ENCODE measurements around the gene IQGAP1. TPM values are rescaled to one million over a fixed set of nuclear protein-coding genes. Genes with fewer than 3 reads are reported as not detected.
A peak's percentile ranks its signal among the peaks of the same experiment; 100 is the strongest.

Gene IQGAP1
- total and polyA plus RNA-seq, 7 donors = 31.1 to 72.2 (median 44.1) TPM

DNA sequence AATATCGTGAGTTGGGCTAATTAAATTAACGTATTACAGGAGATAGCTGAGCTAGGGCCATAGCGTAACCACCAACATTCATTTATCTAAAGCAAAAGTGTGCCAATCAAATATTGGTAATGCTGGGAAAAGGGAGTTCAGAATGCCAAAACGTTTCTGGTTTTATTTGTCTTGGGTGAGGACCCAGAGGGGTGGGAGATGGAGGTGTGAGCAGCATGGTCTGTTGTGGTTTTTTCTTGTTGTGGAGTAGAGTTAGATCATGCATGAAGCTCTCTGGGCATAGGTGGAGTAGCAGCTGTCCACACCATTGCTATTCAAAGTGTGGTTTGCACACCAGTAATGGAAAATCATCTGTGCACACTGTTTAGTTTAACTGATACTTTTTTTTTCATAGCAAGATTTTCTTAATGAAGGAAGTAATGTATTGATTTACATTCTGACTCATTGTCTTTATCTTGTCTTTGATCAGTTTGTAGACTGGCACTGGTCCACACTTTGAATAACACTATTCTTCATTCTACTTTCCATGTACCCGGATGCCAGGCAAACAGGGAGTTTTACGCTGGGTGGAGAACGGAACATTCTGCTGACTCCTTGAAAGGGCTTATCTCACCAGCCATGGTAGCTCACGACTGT, 90.9 kb downstream of the IQGAP1 start:
- DNase-seq = no peak
- no peaks in the 10 kb centered on the region for H3K27me3 ChIP-seq (ENCODE audit: insufficient read depth in 3 of 3, low read length in 2 of 3)
- H3K4me1 ChIP-seq = no peaks in the 10 kb centered on the region
- TF ChIP-seq, protein P1, sequence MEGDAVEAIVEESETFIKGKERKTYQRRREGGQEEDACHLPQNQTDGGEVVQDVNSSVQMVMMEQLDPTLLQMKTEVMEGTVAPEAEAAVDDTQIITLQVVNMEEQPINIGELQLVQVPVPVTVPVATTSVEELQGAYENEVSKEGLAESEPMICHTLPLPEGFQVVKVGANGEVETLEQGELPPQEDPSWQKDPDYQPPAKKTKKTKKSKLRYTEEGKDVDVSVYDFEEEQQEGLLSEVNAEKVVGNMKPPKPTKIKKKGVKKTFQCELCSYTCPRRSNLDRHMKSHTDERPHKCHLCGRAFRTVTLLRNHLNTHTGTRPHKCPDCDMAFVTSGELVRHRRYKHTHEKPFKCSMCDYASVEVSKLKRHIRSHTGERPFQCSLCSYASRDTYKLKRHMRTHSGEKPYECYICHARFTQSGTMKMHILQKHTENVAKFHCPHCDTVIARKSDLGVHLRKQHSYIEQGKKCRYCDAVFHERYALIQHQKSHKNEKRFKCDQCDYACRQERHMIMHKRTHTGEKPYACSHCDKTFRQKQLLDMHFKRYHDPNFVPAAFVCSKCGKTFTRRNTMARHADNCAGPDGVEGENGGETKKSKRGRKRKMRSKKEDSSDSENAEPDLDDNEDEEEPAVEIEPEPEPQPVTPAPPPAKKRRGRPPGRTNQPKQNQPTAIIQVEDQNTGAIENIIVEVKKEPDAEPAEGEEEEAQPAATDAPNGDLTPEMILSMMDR (IDR thresholded peaks at IDR 0.05) = no peak
- H3K9me3 ChIP-seq = no peaks in the 10 kb centered on the region
- WGBS, 3 donors = 81 to 86% (median 85%) methylated on average over 8 of the region's 8 CpGs
- intact Hi-C loops (cut with DNase I) = no loop called here
- H3K27ac ChIP-seq = no peak overlapping the region
- no peak for ATAC-seq
- no peak overlapping the region for H3K4me3 ChIP-seq
- peaks cover 19 to 99% of the 10 kb centered on the region in 2 donors for H3K36me3 ChIP-seq (ENCODE audit: insufficient read depth in 1 of 2, low read depth in 1 of 2)

DNA sequence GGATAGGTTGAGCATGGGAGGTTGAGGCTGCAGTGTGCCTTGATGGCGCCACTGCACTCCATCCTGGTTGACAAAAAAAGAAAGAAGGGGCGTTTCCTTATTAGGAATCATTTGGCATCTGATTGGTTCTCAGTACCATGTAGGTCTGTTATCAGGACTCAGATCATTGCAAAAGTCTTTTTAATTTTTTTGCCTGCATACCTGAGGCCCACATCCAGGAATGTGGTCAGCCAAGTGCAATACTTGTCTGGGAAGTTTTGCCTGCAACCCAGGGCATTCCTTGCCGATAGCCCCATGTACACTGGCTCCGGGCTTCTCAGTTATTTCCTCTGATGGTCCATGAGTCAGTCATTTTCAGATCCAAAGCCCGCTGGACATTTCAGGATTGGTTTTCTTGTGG, 91.6 kb downstream of the IQGAP1 start:
- WGBS, 3 donors = 89 to 96% (median 92%) methylated on average over 5 of the region's 5 CpGs
- peaks cover 19 to 99% of the 10 kb centered on the region in 2 donors for H3K36me3 ChIP-seq (ENCODE audit: insufficient read depth in 1 of 2, low read depth in 1 of 2)
- intact Hi-C loops (cut with DNase I) = loop anchor here in 1 of 2 donors (5.0 kb wide), 2 partner anchors 117 to 157 kb away; no protein-coding TSS in a partner anchor

DNA sequence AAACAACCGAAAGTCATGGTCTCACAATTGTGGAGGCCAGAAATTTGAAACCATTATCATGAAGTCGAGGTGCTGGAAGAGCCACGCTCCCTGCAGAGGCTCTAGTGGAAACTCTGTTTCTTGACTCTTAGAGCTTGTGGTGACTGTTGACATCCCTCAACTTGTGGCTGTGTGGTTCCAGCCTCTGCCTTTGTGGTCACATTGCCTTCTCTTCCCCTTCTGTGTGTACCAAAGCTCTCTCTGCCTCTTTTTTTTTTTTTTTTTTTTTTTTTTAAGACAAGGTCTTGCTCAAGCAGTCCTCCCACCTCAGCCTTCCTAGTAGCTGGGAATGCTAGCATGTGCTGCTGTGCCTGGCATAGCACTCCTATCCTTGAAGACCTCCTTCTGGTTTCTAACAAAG, 93.0 kb downstream of the IQGAP1 start:
- H3K4me3 ChIP-seq = no peak overlapping the region
- no peaks in the 10 kb centered on the region for H3K4me1 ChIP-seq
- WGBS, 3 donors = 53 to 75% (median 61%) methylated on average over 3 of the region's 3 CpGs
- H3K36me3 ChIP-seq (ENCODE audit: insufficient read depth in 1 of 2, low read depth in 1 of 2) = peaks cover 18 to 99% of the 10 kb centered on the region in 2 donors
- intact Hi-C loops (cut with DNase I) = loop anchor here in 1 of 2 donors (5.0 kb wide), 2 partner anchors 119 to 159 kb away; no protein-coding TSS in a partner anchor
- no peaks in the 10 kb centered on the region for H3K27me3 ChIP-seq (ENCODE audit: insufficient read depth in 3 of 3, low read length in 2 of 3)
- TF ChIP-seq, protein P1 (IDR thresholded peaks at IDR 0.05) = no peak
- H3K27ac ChIP-seq = no peak overlapping the region
- no peaks in the 10 kb centered on the region for H3K9me3 ChIP-seq
- DNase-seq = no peak
- ATAC-seq = peak in 1 of 4 donors; percentile 17

More for the DNA sequence above, 91.6 kb downstream of the IQGAP1 start:
- ATAC-seq (no peak), DNase-seq (no peak)
- Histone ChIP-seq H3K27me3 (ENCODE audit: insufficient read depth in 3 of 3, low read length in 2 of 3) (no peaks in the 10 kb centered on the region), H3K4me1 (no peaks in the 10 kb centered on the region), H3K9me3 (no peaks in the 10 kb centered on the region), H3K27ac (no peak overlapping the region), H3K4me3 (no peak overlapping the region)
- TF ChIP-seq, protein P1 (IDR thresholded peaks at IDR 0.05) = no peak

DNA sequence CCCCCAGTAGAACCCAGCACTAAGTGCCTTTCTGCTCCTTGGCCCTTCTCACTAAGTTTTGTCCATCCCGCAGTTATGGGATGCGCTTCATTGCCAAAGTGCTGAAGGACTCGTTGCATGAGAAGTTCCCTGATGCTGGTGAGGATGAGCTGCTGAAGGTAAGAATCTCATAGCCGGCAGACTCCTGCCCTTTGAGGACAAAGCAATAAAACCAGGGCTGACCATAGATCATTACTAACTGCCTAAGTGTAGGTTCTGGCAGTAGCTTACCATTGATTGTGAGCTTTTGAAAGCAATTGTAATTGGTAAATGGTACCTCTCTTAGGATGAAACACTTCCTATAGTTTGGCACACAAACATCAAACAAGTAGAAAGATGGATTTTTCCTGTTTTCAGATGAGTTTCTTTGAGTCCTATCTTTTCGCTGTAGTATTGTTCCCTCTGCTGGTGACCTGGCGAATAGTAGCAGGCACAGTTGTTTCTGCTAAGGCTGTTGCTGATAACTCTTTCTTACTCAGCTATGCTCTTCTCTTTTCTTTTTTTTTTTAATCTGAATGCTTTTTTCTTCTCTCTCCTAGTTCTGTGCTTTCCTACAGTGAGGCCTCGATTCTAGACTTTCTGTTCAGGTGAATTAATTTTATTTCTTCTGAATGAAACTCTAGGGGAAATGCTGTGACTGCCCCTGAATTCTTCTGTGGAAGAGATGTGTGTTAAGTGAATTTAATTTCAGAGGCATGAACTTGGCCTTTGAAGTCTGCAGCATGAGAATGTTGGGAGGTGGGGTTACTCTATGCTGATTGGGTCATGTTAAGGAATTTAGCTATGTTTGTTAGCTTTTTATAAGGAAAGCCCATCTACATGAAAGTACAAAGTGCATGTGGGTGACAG, 94.3 kb downstream of the IQGAP1 start:
- 51 to 56% (median 52%) methylated on average over 7 of the region's 7 CpGs for WGBS, 3 donors
- H3K4me1 ChIP-seq = no peaks in the 10 kb centered on the region
- H3K9me3 ChIP-seq = no peaks in the 10 kb centered on the region
- peaks cover 24 to 99% of the 10 kb centered on the region in 2 donors for H3K36me3 ChIP-seq (ENCODE audit: insufficient read depth in 1 of 2, low read depth in 1 of 2)
- intact Hi-C loops (cut with DNase I) = loop anchor here (2.0 to 5.0 kb wide), 4 partner anchors 120 to 162 kb away; no protein-coding TSS in a partner anchor
- H3K4me3 ChIP-seq = no peak overlapping the region
- TF ChIP-seq, protein P1 (IDR thresholded peaks at IDR 0.05) = peak; percentile 58
- H3K27ac ChIP-seq = no peak overlapping the region
- ATAC-seq (peak in 3 of 4 donors; percentile 32 to 69 (median 58)), DNase-seq (no peak)
- no peaks in the 10 kb centered on the region for H3K27me3 ChIP-seq (ENCODE audit: insufficient read depth in 3 of 3, low read length in 2 of 3)

All from psoas muscle (tissue), 8 donors.